ENCODE results near the gene EHMT1.

Gene EHMT1

DNA sequence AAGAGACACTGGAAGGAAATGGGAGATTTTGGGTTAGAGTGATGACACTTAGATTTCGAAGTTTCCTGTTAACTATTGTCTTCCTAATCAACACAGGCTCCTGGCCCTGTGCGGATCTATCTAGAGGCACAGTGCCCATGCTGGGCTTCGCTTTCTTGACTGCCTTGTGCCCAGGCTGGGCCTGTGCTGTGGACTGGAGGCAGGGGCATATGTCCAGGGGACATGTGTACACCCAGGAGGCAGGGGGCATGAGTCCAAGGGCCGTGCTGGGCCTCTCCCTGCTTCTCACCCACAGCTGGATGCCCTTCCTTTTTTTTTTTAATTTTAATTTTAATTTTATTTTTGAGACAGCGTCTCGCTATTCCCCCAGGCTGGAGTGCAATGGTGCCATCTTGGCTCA lies 37.6 kb downstream of the EHMT1 start:
- Histone ChIP-seq H3F3A (ENCODE audit: low read depth) (no peaks in the 10 kb centered on the region), H3K9me3 (ENCODE audit: insufficient read depth, low read depth, low read length) (no peaks in the 10 kb centered on the region), H3K27me3 (ENCODE audit: insufficient read depth, low read length, poor library complexity, severe bottlenecking) (no peaks in the 10 kb centered on the region), H2AFZ (ENCODE audit: low read length) (no peak overlapping the region), H3K79me2 (ENCODE audit: insufficient read depth, low read length) (peaks cover 86% of the 10 kb centered on the region), H3K9ac (ENCODE audit: low read depth, low read length, poor library complexity, severe bottlenecking) (no peak overlapping the region), H3K9me2 (replicated peaks; ENCODE audit: low read depth, low read length) (no peaks in the 10 kb centered on the region), H3K4me2 (ENCODE audit: low read depth, low read length, poor library complexity, severe bottlenecking) (no peak overlapping the region), H3K4me1 (ENCODE audit: insufficient read depth, low read length, poor library complexity, severe bottlenecking) (peaks cover 8% of the 10 kb centered on the region), H3K36me3 (ENCODE audit: insufficient read depth, low read length) (peaks cover 19% of the 10 kb centered on the region; the same call in 1 of the 2 replicates), H4K20me1 (ENCODE audit: insufficient read depth, low read length, poor library complexity, severe bottlenecking) (peaks cover 42% of the 10 kb centered on the region), H3K4me3 (ENCODE audit: low read length, poor library complexity, severe bottlenecking) (no peak overlapping the region)
- TF ChIP-seq CTCF (conservative IDR thresholded peaks at IDR 0.05; ENCODE audit: low read length) = no peak
- TF ChIP-seq EZH2phosphoT487 (IDR thresholded peaks at IDR 0.05; ENCODE audit: borderline replicate concordance) = no peak

- no peak overlapping the region for H3K4me3 ChIP-seq (ENCODE audit: low read length, poor library complexity, severe bottlenecking)
- no peak overlapping the region for H3K4me2 ChIP-seq (ENCODE audit: low read depth, low read length, poor library complexity, severe bottlenecking)
- peaks cover 37% of the 10 kb centered on the region for H4K20me1 ChIP-seq (ENCODE audit: insufficient read depth, low read length, poor library complexity, severe bottlenecking)
- peaks cover 8% of the 10 kb centered on the region for H3K4me1 ChIP-seq (ENCODE audit: insufficient read depth, low read length, poor library complexity, severe bottlenecking)
- no peaks in the 10 kb centered on the region for H3F3A ChIP-seq (ENCODE audit: low read depth)
- H3K9ac ChIP-seq (ENCODE audit: low read depth, low read length, poor library complexity, severe bottlenecking) = no peak overlapping the region
- no peaks in the 10 kb centered on the region for H3K9me3 ChIP-seq (ENCODE audit: insufficient read depth, low read depth, low read length)
- H3K9me2 ChIP-seq (replicated peaks; ENCODE audit: low read depth, low read length) = no peaks in the 10 kb centered on the region
- peaks cover 12% of the 10 kb centered on the region; the same call in 1 of the 2 replicates for H3K36me3 ChIP-seq (ENCODE audit: insufficient read depth, low read length)
- H2AFZ ChIP-seq (ENCODE audit: low read length) = no peak overlapping the region
- H3K79me2 ChIP-seq (ENCODE audit: insufficient read depth, low read length) = peaks cover 85% of the 10 kb centered on the region
- no peaks in the 10 kb centered on the region for H3K27me3 ChIP-seq (ENCODE audit: insufficient read depth, low read length, poor library complexity, severe bottlenecking)
- TF ChIP-seq EZH2phosphoT487 (IDR thresholded peaks at IDR 0.05; ENCODE audit: borderline replicate concordance) (no peak), CTCF (conservative IDR thresholded peaks at IDR 0.05; ENCODE audit: low read length) (no peak)
Observed at GRCh38 chr9:137657606-137658005, 38.8 kb downstream of the EHMT1 start.

- H3K27me3 ChIP-seq (ENCODE audit: insufficient read depth, low read length, poor library complexity, severe bottlenecking) = no peaks in the 10 kb centered on the region
- no peak overlapping the region for H3K4me3 ChIP-seq (ENCODE audit: low read length, poor library complexity, severe bottlenecking)
- no peaks in the 10 kb centered on the region for H3K9me3 ChIP-seq (ENCODE audit: insufficient read depth, low read depth, low read length)
- H3K4me2 ChIP-seq (ENCODE audit: low read depth, low read length, poor library complexity, severe bottlenecking) = no peak overlapping the region
- H3K36me3 ChIP-seq (ENCODE audit: insufficient read depth, low read length) = peaks cover 8% of the 10 kb centered on the region; the same call in 1 of the 2 replicates
- no peaks in the 10 kb centered on the region for H3K9me2 ChIP-seq (replicated peaks; ENCODE audit: low read depth, low read length)
- peaks cover 8% of the 10 kb centered on the region for H3K4me1 ChIP-seq (ENCODE audit: insufficient read depth, low read length, poor library complexity, severe bottlenecking)
- no peak overlapping the region for H2AFZ ChIP-seq (ENCODE audit: low read length)
- no peaks in the 10 kb centered on the region for H3F3A ChIP-seq (ENCODE audit: low read depth)
- H3K9ac ChIP-seq (ENCODE audit: low read depth, low read length, poor library complexity, severe bottlenecking) = no peak overlapping the region
- TF ChIP-seq EZH2phosphoT487 (IDR thresholded peaks at IDR 0.05; ENCODE audit: borderline replicate concordance) = no peak
- no peak for TF ChIP-seq CTCF (conservative IDR thresholded peaks at IDR 0.05; ENCODE audit: low read length)
- H3K79me2 ChIP-seq (ENCODE audit: insufficient read depth, low read length) = peaks cover 90% of the 10 kb centered on the region
- H4K20me1 ChIP-seq (ENCODE audit: insufficient read depth, low read length, poor library complexity, severe bottlenecking) = peaks cover 42% of the 10 kb centered on the region
Observed at GRCh38 chr9:137658781-137659180, 40.0 kb downstream of the EHMT1 start.

All from Loucy (cell line).